CD4-positive, alpha-beta T cell (primary cell): Measurements from ENCODE around the gene TLR4. TPM values are rescaled to one million over a fixed set of nuclear protein-coding genes. Genes with fewer than 3 reads are reported as not detected.

Experiments
- ATAC-seq: fragments of 200-7000 bp; cut with Tn5 transposase; one replicate; pipeline ENCODE4 v1.10.0; 2022; ENCODE audit warnings: mild to moderate bottlenecking; ENCODE audit not compliant: poor library complexity
- CTCF ChIA-PET: fragments of 350-600 bp; sonication (Branson Sonifier 250); formaldehyde crosslinking; loops from one replicate; lab custom pipeline; 2021; ENCODE audit warnings: antibody characterized with exemption, inconsistent platforms; lab: Charles Lee
- POLR2A ChIA-PET: fragments of 350-600 bp; sonication (Branson Sonifier 250); formaldehyde crosslinking; loops from one replicate; lab custom pipeline; 2021; ENCODE audit warnings: antibody characterized with exemption, inconsistent platforms; lab: Charles Lee
- DNase-seq, 14 experiments: peaks; one replicate each; pipeline ENCODE4 v3.0.0-alpha.2; 2013 to 2020; ENCODE audit warnings: mixed read lengths in 2 of 14
- H3K27ac ChIP-seq, 2 donors: one replicate each; pipeline versions ENCODE4 v1.5.1 to v1.7.0; 2013; ENCODE audit warnings: low read length in 2 of 2, low read depth in 1 of 2, mild to moderate bottlenecking in 1 of 2
- H3K27me3 ChIP-seq, 2 experiments: 1 replicate in 1 of 2; 2 replicates in 1 of 2; pipeline versions ENCODE4 v1.6.1 to v1.7.0; 2013; ENCODE audit warnings: low read length in 2 of 2, control low read depth in 1 of 2, mild to moderate bottlenecking in 1 of 2, moderate library complexity in 1 of 2; ENCODE audit not compliant: insufficient read depth in 2 of 2, control insufficient read depth in 1 of 2
- H3K36me3 ChIP-seq: one replicate; pipeline ENCODE4 v1.6.1; 2013; ENCODE audit warnings: low read length, control low read depth; ENCODE audit not compliant: insufficient read depth
- H3K4me1 ChIP-seq: one replicate; pipeline ENCODE4 v1.6.1; 2013; ENCODE audit warnings: low read length, control low read depth; ENCODE audit not compliant: insufficient read depth
- H3K4me3 ChIP-seq: one replicate; pipeline ENCODE4 v1.5.1; 2013; ENCODE audit warnings: mild to moderate bottlenecking, low read length, moderate library complexity
- H3K9me3 ChIP-seq, 2 experiments: 1 replicate in 1 of 2; 2 replicates in 1 of 2; pipeline versions ENCODE4 v1.6.1 to v1.7.0; 2013; ENCODE audit warnings: low read length in 2 of 2, mild to moderate bottlenecking in 2 of 2, control low read depth in 1 of 2, moderate library complexity in 1 of 2; ENCODE audit not compliant: control insufficient read depth in 1 of 2, insufficient read depth in 1 of 2
- H3K27ac Mint-ChIP-seq: one replicate; pipeline ENCODE4 v1.8.0; 2020; ENCODE audit warnings: mixed read lengths
- H3K27me3 Mint-ChIP-seq: one replicate; pipeline ENCODE4 v1.8.0; 2021; ENCODE audit warnings: mixed read lengths
- H3K36me3 Mint-ChIP-seq: one replicate; pipeline ENCODE4 v1.8.0; 2021; ENCODE audit warnings: low read depth, mixed read lengths
- H3K4me1 Mint-ChIP-seq: one replicate; pipeline ENCODE4 v1.8.0; 2021; ENCODE audit warnings: low read depth, mixed read lengths
- H3K4me3 Mint-ChIP-seq: one replicate; pipeline ENCODE4 v1.8.0; 2020; ENCODE audit warnings: mild to moderate bottlenecking, mixed read lengths
- H3K9me3 Mint-ChIP-seq: one replicate; pipeline ENCODE4 v1.8.0; 2020; ENCODE audit warnings: mixed read lengths
- intact Hi-C, 2 experiments: fragments of 100-400 bp; cut with DNase I in 1 of 2; cut with micrococcal nuclease in 1 of 2; formaldehyde crosslinking; loops; one replicate each; pipeline versions ENCODE4 v1.15.1 to v1.9.0; 2023 to 2025; cut with DNase I, micrococcal nuclease
- total RNA-seq, 174 experiments: library from RNA in 2 of 174; stranded (reverse) in 2 of 174; gene quantifications; one replicate each; pipeline ENCODE4 v1.2.3 and lab custom pipeline; 2021 to 2026
- TF ChIP-seq, protein P1 (sequence below): fragments of 200-600 bp; IDR thresholded peaks from one replicate; pipeline ENCODE4 v1.8.0; 2022; ENCODE audit warnings: antibody characterized with exemption, mild to moderate bottlenecking

TLR4 gene
- total RNA-seq, 2 experiments from 2014 or later = 0.34 to 0.44 TPM

DNA sequence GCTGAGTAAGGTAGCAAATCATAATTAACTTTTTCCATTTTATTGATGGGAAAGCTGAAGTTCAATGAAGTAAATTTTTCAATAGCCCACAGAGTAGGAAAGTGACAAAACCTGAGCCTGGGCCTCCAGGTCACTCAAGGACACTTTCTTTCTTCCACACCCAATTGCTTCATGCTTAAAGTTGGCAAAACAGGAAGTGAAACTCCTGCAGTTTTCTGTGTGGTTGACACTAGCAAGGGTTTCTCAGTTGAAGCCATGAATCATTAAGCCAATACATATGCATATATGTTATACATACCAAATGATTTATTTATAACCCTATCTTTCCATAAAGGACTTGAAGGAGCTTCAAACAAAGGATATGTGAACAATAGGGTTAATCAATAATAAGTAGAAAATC is 13.9 kb downstream of the TLR4 start:
- H3K36me3 Mint-ChIP-seq = no peaks in the 10 kb centered on the region
- no peak overlapping the region for H3K4me3 ChIP-seq
- peaks cover 1% of the 10 kb centered on the region for H3K9me3 Mint-ChIP-seq
- H3K27ac ChIP-seq = no peak overlapping the region
- CTCF ChIA-PET = no interaction called here
- intact Hi-C loops = no loop called here
- no peak for ATAC-seq
- H3K9me3 ChIP-seq = no peaks in the 10 kb centered on the region
- no peaks in the 10 kb centered on the region for H3K27me3 Mint-ChIP-seq
- H3K4me3 Mint-ChIP-seq = no peak overlapping the region
- no peaks in the 10 kb centered on the region for H3K27me3 ChIP-seq
- no peak overlapping the region for H3K27ac Mint-ChIP-seq
- peak in 3 of 14 experiments; percentile 19 to 66 (median 61) for DNase-seq
- POLR2A ChIA-PET = no interaction called here
- H3K4me1 Mint-ChIP-seq = no peaks in the 10 kb centered on the region
- no peaks in the 10 kb centered on the region for H3K36me3 ChIP-seq
- no peaks in the 10 kb centered on the region for H3K4me1 ChIP-seq
- TF ChIP-seq, protein P1, sequence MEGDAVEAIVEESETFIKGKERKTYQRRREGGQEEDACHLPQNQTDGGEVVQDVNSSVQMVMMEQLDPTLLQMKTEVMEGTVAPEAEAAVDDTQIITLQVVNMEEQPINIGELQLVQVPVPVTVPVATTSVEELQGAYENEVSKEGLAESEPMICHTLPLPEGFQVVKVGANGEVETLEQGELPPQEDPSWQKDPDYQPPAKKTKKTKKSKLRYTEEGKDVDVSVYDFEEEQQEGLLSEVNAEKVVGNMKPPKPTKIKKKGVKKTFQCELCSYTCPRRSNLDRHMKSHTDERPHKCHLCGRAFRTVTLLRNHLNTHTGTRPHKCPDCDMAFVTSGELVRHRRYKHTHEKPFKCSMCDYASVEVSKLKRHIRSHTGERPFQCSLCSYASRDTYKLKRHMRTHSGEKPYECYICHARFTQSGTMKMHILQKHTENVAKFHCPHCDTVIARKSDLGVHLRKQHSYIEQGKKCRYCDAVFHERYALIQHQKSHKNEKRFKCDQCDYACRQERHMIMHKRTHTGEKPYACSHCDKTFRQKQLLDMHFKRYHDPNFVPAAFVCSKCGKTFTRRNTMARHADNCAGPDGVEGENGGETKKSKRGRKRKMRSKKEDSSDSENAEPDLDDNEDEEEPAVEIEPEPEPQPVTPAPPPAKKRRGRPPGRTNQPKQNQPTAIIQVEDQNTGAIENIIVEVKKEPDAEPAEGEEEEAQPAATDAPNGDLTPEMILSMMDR = no peak

DNA sequence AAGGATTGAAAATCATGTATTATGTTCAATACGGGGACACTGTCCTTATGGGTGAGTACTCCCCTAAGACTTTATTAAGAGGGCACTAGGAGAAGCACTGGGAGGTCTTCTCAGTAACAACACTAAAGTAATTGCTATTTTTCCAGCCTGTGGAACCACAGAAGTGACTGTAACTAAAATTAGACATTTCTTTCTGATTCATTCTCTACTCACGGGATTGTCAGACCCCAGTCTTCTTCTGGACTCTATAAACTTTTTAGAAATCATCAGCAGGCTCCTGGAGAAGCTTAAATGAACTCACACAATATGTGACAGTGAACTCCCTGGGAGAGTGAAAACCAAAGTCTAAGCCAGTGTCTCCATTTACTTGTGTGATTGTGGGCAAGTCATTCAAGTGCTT is 14.5 kb downstream of the TLR4 start:
- no peak overlapping the region for H3K27ac ChIP-seq
- no peak overlapping the region for H3K4me3 Mint-ChIP-seq

DNA sequence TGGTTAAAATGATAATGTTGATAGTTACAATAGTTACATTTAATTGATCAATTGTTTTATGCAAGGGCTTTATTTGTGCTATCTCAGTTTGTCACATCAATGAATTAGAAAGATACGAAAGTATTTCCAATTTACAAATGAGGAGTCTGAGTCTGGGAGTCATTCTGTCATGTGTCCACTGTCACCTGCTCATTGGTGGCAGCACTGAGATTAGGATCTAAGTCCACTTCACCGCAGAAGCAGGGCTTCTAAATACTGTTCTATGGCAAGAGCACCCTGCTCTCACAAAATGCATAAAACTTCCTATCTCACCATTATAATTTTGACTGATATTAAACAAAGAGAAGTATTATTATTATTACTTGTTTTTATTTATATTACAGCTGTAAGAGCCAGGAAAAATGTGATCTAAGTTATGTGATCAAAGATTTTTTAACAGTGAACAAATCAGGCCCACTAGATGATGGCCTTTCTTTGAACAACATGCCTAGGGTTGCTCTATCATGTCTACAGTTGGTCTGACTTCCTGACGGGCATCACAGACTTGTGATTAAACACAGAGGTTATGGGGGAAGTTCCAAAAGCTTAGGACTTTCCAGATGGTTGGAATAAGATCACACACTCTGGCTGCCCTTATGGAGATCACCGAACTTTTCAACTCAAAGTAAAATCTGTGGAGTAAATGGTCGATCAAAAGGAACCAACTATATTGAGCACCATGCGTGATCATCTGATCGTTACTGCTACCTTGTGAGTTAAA is 15.1 kb downstream of the TLR4 start:
- intact Hi-C loops = no loop called here
- H3K4me3 Mint-ChIP-seq = no peak overlapping the region
- H3K36me3 Mint-ChIP-seq = no peaks in the 10 kb centered on the region
- CTCF ChIA-PET = no interaction called here
- Histone ChIP-seq H3K4me1 (no peaks in the 10 kb centered on the region), H3K27me3 (no peaks in the 10 kb centered on the region), H3K4me3 (no peak overlapping the region), H3K27ac (no peak overlapping the region), H3K9me3 (no peaks in the 10 kb centered on the region), H3K36me3 (no peaks in the 10 kb centered on the region)
- H3K9me3 Mint-ChIP-seq = no peaks in the 10 kb centered on the region
- no peaks in the 10 kb centered on the region for H3K27me3 Mint-ChIP-seq
- POLR2A ChIA-PET = no interaction called here
- TF ChIP-seq, protein P1 = no peak
- H3K4me1 Mint-ChIP-seq = no peaks in the 10 kb centered on the region
- no peak overlapping the region for H3K27ac Mint-ChIP-seq
- DNase-seq = peak in 1 of 14 experiments; percentile 25
- no peak for ATAC-seq

More for the DNA sequence above, 14.5 kb downstream of the TLR4 start:
- Mint-ChIP-seq H3K27me3 (no peaks in the 10 kb centered on the region), H3K4me1 (no peaks in the 10 kb centered on the region), H3K36me3 (no peaks in the 10 kb centered on the region), H3K27ac (no peak overlapping the region), H3K9me3 (no peaks in the 10 kb centered on the region)
- DNase-seq (peak in 1 of 14 experiments; percentile 10), ATAC-seq (no peak)
- H3K4me1 ChIP-seq = no peaks in the 10 kb centered on the region
- H3K27me3 ChIP-seq = no peaks in the 10 kb centered on the region
- TF ChIP-seq, protein P1 = no peak
- H3K9me3 ChIP-seq = no peaks in the 10 kb centered on the region
- POLR2A ChIA-PET = no interaction called here
- no peaks in the 10 kb centered on the region for H3K36me3 ChIP-seq
- CTCF ChIA-PET = no interaction called here
- H3K4me3 ChIP-seq = no peak overlapping the region
- intact Hi-C loops = no loop called here
